HG03520 (cell line): ENCODE results near the gene CEACAM4.

Experiments
- ATAC-seq: cut with Tn5 transposase; IDR thresholded peaks from one replicate; pipeline ENCODE4 v1.9.1; 2021; ENCODE audit warnings: mild to moderate bottlenecking, moderate library complexity; ENCODE audit not compliant: unreplicated experiment

Gene CEACAM4

GRCh38 chr19:41617941-41618730 lies 8.7 kb downstream of the CEACAM4 start:
- no peak for ATAC-seq

GRCh38 chr19:41616792-41617621 lies 9.9 kb downstream of the CEACAM4 start:
- no peak for ATAC-seq

DNA sequence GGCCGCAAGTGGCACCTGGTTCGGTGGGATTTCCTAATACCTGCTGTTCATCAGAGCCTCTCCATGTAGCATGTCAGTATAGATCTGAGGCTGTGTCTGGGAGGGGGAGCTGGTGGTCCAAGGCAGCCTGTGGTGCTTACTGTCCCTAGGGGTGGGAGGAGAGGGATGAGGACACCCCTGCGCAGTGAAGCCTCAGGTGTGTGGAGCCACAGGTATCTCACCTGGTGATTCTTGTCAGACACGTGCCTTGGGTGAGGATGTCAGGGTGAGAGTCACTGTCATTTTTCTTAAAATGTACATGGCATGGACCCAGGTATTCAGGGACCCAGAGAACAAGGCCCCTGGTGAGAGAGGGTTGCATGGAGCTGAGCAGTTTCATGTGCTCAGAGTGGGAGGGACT lies 11.7 kb downstream of the CEACAM4 start:
- no peak for ATAC-seq

DNA sequence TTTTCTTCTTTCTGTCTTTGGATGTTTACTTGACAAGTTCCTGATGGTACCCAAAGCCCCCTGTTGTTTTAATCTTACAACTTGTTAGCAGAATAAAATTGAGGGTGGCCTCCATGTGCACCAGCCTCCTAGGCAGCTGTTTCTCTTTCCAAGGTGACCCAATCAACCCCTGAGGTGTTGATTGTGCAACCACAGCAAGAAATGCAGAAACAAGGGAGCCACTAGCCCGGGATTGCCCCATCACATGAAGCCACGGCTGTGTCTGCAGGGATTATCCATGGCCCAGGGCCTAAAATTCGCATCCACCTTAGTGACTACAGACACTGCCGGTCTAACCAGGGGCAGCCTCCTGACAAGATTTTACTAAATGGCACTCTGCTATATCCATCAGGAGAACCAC lies 14.4 kb downstream of the CEACAM4 start:
- no peak for ATAC-seq

DNA sequence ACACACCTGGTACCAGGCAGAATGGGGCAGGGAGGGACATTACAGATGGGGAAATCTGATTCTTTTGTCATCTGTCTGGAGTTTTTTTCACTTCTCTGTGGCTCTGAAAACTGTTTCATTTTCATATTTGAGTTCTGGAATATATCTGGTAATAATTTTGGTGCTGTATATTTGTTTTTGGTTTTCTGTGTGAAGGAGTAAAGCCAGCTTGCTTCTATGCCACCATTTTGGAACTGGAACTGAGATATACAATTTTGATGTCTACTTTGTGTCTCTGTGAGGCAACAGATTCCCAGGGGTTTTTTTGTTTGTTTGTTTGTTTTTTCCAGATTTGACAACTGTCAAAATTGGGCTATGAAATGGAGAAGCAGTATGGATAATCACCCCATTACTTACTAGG lies 16.1 kb downstream of the CEACAM4 start:
- no peak for ATAC-seq

DNA sequence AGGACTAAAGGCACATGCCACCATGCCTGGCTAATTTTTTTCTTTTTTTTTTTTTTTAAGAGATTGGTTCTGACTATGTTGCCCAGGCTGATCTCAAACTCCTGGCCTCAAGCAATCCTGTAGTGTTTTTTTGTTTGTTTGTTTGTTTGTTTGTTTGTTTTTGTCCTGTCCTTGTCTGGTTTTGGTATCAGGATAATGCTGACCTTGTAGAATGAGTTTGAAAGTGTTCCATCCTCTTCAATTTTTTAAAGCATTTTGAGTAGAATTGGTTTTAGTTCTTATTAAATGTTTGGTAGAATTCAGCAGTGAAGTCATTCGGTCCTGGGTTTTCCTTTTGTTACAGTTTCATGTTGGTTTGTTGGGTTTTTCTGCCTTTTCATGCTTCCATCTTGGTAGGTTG lies 19.2 kb downstream of the CEACAM4 start:
- no peak for ATAC-seq

DNA sequence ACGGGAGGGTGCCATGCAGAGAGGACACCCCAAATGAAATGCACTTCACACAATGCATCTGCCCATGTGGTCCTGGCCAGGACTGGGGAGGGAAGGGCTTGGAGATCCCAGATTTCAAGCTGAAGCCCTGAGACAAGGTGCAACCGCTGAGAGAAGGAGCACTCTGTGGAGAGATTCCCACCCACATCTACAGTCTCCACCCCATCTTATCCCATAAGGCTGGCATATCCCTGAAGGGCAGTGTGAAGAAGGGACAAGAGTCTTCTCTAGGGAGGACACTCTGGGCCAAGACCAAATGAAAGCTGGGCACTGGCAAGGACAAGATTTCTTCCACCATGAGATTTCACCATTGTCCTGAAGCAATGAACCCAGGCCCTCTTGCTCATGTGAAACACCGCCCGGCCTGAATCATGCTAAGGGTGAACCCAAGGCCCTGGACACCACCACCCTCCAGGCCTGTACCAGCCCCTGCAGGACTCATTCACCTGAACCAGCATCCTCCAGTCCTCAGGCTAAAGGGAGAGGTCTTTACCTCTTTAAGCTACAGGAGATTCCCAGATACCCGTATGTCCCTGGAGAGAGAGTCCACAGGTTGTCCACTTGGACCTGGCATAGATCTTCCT lies 20.5 kb downstream of the CEACAM4 start:
- ATAC-seq, result no peak

- no peak for ATAC-seq
These were observed 22.0 kb downstream of the CEACAM4 start for GRCh38 chr19:41604831-41605230.

DNA sequence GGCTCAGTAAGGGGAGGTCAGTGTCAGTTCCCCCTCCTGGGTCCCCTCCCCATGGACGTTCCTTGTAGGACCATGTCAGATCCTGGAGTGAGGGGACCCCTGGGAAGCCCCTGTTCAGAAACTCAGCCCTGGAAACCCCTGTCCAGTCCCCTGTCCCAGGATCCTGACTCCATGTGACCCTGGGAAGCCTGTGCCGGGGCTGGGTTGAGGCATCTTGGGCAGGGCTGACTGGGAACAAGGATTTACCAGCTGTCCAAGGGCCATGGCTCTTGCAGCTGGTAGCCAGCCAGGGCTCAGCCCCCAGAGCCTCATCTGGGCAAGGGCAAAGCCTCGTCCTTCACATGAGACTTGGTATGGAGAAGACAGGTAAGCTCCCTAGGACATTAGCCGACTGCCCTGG lies 25.1 kb downstream of the CEACAM4 start:
- ATAC-seq, result no peak

DNA sequence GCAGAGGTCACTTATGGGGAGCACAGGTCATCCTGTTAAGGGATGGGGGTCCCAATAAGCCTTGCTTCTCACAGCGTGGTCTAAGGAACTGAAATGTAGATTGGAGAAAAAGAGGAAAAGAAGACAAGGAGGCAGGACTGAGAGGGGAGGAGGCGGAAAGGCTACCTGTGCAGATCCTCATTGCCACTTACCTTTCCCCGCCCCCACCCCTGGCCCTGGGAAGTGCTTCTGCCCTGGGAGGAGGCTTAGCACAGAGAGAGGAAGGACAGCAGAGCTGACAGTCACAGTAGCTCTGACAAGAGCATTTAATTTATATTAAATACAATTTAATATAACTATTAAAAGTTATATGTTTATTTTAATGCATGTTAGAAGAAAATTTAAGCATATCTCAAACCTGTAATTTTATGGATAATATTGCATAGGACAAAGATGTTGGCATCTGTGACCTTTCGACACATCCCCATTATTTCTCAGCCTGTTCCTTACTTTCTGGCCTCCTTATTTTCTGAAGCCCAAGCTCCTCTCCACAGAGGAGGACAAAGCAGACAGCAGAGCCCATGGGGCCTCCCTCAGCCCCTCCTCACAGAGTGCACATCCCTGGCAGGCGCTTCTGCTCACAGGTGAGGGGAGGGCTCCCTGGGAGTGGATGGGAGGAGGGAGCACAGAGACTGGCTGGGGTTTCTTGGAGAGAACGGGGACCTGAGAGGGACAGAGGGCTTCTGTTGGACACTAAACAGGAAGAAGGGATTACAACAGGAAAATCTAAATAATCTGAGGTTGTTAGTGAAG lies 27.5 kb downstream of the CEACAM4 start:
- no peak for ATAC-seq

GRCh38 chr19:41597600-41598041 lies 29.3 kb downstream of the CEACAM4 start:
- no peak for ATAC-seq

- no peak for ATAC-seq
These were observed 31.0 kb downstream of the CEACAM4 start for GRCh38 chr19:41595890-41596280.

DNA sequence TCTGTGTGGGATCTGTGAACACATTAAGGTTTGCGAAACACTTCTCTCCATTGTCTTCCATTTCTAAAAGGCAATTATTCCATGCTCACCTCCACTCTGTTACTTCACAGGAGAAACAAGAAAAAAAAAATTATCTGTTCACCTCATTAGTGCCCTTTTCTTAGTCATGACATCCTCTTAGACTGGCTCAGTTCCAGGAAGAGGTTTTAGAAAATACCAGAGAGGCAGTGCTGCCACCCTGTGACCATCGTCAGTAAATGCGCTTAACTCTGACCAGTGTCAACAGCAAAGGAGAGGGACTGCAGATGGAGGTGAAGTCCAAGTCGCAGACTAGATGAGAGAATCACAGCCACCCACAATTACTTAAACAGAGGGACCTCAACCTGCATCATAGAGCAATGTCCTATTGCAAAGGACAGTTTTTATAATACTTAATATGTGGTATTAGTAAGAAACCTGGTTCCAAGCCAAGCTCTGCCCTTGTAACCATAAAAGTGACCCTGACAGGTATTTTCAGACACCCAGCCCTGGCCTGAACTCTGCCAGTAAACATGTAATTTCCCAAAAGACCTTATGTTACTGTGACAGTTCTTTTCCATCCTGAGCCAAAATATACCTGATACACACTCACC lies 31.5 kb downstream of the CEACAM4 start:
- peak; percentile 48 for ATAC-seq

- ATAC-seq, result no peak
These were observed 34.8 kb downstream of the CEACAM4 start for GRCh38 chr19:41591951-41592562.

GRCh38 chr19:41590936-41591335 lies 35.9 kb downstream of the CEACAM4 start:
- no peak for ATAC-seq

GRCh38 chr19:41589371-41589770 lies 37.5 kb downstream of the CEACAM4 start:
- ATAC-seq, result no peak

- no peak for ATAC-seq
These were observed 38.2 kb downstream of the CEACAM4 start for GRCh38 chr19:41588497-41589209.

- no peak for ATAC-seq
These were observed 39.0 kb downstream of the CEACAM4 start for GRCh38 chr19:41587838-41588210.

- ATAC-seq, result no peak
These were observed 39.6 kb downstream of the CEACAM4 start for GRCh38 chr19:41587101-41587837.
